GM19438 (cell line): ENCODE results near the gene SMYD3.
"Not testable (repeated sequence)": the region's sequence is repeated elsewhere in the genome, so short reads cannot be mapped to it uniquely, and the experiment has no call there.

ENCODE experiments used
- ATAC-seq: cut with Tn5 transposase; IDR thresholded peaks from one replicate; pipeline ENCODE4 v1.9.1; 2021; ENCODE audit warnings: low read depth; ENCODE audit not compliant: unreplicated experiment

SMYD3 gene

DNA sequence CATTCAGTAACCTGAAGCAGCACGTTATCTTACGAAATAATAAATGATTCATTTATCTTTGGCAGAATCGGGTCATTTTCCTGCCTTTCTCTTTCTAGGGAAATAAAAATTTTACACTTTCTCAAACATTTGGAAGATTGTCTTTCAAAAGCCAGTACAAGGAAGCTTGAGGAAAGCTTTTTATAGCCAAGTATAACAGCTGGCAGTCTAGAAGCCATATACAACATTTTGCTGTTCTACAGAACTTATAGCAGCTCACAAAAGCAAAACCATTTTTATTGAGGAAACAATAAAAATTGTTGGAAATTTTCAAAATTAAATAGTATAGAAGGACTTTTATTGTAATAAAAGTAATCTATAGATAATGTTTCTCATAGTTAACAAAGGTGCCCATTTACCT lies 448.6 kb downstream of the SMYD3 start:
- ATAC-seq = no peak

DNA sequence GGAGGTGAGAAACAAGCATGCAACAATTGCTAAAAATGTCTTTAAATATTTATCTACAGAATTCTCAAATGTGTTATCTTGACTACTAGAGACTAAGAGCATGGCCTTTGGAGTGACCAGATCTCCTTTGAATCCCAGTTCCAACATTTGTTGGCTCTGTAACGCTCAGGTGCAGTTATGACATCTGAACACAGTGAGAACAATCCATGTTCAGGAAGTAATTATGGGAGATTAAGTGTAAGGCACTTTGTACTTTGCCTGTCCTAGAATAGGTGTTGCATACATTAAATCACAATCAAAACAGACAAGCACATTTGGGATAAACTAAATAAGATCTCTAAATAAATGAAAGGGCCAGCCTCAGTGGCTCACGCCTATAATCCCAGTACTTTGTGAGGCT lies 454.5 kb downstream of the SMYD3 start:
- ATAC-seq = no peak

DNA sequence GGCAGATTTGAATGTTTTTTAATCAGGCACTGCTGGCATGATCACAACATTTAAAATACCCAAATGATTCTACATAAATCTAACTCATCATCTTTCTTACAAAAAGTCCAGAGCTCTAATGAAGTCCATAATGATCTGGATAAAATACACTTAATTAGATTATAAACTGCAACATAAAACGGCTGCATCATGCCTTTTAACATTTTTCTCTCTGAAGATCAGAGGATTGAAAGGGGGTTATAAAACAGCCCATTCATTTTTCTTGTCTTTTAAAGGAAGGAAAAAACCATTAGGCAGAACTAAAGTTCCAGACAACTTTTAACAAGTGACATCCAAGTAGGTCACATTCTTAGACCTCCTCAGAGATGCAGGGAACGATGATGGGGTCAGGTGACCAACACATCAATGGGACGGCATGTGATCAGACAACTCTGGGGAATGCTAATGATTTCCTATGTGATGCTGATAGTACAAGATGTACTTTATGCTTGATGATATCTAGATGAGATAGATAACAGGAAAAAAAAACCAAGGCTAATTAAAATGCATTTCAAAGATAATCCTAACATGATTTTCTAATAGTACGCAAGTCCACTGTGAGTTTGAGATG lies 455.1 kb downstream of the SMYD3 start:
- ATAC-seq = no peak

DNA sequence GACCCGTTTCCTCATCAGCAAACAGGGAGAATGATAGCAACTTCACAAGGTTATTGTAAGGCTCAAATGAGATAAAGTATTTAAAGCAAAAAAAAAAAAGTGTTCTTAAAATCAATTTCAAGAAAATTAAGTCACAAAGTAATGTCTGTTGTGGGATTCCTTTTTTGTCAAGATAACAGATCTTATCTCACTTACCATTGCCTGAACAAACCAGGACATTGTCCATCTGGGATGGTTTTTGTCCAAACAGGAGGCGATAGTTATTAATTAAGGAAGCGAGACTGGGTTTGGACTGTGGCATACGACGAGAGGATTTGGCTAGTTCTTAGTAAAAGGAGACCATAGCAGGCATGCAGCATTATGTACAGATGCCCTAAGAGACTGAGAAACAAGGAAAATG lies 458.4 kb downstream of the SMYD3 start:
- ATAC-seq = no peak

DNA sequence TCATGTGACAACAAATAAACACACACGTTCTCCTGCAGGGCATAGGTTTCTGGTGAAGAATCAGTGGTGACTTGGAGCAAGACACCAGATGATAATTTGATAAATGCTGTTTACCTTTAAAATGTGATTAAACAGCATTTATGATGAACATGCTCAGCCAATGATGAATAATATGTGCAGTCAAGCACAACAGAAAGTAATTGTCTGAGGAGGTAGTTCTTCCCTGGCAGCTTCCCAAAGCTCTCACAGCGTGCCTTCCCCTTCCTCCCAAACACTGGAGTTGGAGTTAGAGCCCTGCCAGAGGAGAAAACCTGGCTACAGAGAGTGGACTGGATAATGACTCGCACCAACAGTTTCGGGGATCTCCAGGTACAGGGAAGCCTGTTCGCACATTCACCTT lies 463.5 kb downstream of the SMYD3 start:
- no peak for ATAC-seq

DNA sequence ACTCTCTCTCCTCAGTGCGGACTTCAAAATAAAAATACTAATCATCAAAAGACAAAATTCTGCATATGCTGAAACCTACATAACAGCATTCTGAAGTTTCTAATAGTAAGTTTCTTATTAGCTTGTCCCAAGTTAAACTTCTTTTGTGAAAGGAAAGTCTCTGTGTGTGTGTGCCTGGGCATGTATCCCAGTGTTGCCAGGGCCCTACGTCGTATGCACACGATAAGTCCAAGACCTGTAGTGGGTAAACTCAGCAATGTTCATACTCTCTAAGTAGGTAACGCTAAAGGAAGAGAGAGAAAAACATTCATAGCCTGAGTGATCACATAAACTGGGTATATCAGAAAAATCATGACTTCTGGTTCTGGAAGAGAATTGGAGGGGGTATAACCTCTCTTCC lies 465.7 kb downstream of the SMYD3 start:
- ATAC-seq = no peak

DNA sequence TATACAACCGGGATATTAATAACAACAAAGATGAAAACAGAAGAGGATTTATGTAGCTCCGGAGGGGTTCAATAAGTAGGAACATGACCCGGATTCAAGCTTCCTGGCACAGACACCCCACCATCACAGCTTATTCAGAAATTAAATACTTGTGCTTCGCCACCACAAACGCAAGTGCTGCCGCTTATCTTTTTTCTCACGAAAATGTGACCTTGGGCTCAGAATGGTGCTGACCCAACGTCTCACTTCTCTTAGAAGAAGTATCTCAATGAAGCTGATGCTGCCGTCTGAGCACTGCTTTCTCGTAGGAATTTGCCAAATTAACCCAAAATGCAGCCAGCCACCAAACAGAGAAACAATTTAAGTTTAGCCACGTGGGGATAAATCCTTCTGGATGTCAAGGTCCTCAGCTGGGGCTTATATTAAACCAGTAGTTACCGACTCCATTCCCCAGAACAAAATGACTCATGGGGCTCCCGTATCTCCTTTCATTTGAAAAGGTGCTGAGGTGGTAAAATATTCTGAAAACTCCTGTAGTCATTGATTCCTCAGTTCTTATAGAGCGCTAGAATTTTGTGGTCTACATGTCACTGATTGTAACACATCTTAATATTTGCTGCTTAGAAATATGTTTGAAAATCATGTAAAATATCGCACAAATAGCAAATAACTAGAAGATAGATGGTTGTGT lies 466.7 kb downstream of the SMYD3 start:
- no peak for ATAC-seq

DNA sequence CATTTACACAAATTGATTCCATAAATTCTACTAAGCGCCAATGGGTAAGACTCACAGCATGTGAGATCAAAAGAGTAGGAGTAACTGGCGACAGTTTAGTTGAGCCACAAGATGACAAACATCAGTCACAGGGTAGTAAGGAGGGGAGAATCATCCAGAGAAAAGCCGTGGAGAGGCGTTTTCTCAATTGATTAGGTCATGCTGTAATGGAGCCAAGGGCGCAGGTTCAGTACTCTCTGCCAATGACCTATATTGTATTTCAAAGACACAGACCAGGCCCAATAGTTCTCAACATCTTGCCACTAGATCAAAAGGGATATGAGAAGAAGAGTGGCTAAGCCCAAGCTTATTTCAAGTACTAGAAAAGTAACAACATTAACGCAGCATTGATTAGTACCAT lies 467.5 kb downstream of the SMYD3 start:
- ATAC-seq = no peak

DNA sequence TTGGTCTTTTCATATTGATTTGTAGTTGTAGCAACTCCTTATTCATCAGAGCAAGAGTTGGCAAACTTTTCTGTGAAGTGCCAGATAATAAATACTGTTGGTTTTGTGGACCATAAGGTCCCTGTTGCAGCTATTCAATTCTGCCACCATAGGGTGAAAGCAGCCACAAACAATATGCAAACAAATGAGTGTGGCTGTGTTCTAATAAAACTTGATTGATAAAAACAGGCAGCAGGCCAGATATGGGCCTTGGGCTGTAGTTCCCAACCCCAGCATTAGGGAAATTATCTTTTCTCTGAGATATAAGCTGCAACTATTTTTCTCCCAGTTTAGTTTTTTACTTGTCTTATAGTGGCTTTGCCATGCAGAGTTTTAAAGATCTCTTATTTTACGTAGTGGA lies 469.2 kb downstream of the SMYD3 start:
- no peak for ATAC-seq

DNA sequence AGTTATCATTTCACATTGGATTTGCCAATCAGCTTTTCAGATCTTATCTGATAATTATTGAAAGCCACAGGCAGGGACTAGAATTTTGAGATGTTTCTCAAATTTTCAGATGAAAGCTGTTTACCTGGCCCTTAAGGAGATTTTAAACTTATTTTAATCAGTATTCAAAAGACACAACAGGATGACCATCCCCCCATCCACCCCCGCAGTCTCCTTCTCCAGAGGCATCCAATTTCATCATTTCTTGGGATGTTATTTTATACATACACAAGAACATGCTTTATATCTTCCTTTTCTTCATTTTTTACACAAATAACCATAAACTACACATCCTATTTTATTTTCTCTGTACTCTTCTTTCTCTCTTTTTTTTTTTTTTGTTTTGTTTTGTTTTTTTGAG lies 470.9 kb downstream of the SMYD3 start:
- no peak for ATAC-seq

DNA sequence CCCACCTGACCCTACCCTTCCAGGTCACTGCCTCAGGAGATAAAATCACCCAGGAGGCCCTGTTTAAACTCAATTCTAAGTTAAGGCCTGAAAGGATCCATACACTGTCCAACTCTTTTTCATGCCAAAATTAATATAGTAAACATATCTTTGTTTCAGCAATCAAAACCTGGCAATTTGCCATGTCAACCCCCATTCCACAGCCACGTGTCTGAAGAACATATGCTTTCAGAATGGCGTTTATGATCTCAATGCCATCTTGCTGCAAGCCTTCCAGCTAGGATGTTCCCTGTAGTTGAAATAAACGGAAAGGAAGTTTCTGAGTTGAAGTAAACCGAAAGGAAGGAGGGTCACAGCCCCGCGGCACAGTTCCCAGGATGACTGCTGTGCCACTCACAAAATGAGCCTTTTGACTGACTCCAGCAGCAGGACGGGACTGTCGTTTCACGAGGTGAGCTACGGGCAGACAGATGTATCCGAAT lies 472.0 kb downstream of the SMYD3 start:
- ATAC-seq = no peak

DNA sequence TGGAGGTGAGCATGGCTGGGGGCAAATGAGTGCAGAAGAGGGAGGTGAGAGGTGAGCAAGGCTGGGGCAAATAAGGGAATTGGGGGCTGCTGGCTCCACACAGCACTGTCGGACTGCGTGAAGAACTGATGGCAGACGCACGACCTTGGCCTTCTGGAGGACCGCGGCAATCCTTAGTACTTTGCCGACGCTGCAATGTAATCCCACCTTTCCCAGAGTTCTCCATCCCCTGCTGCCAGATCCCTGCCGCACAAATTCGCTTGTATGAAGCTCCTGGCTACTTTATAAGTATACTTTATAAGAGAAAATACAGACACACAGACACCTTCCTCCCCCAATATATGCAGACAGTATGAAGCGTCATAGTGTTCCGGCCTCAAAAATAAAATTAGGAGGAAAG lies 472.4 kb downstream of the SMYD3 start:
- ATAC-seq = no peak

DNA sequence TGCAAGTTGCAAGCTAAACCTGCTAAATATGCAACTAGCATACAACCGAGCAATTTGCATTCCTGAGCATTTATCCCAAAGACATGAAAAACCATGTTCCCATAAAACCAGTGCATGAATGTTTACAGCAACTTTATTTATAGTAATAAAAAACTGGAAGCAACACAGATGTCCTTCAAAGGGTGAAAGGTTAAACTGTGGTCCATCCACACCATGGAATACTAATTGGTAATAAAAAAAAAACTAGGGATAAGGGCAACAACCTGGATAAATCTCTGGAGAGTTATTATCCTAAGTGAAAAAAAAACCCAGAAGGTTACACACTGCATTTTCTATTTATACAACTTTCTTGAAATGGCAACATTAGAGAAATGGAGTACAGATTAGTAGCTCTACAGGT lies 474.1 kb downstream of the SMYD3 start:
- ATAC-seq = no peak

DNA sequence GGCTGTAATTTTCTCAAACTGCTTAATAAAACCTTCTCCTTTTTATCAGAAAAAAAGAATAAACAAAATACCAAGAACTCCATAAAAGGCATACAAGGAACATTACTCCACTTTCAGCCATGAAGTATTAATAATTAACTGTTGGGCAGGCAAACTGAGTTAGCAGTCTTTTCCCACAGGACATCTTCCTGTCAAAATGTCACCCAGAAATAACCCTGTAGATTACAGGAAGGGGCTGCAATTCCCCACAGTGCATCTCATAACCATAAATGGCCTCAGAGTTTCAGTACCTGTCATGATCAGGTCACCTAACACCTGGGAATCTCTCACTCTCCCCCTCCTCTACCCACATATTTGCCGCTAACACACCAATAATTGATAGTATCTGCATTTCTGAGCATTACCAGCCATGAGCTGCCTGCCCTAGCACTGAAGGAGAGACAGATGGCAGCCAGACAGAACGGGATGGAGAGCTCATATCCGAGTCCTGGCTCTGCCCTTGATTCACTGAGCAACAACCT lies 475.0 kb downstream of the SMYD3 start:
- no peak for ATAC-seq

DNA sequence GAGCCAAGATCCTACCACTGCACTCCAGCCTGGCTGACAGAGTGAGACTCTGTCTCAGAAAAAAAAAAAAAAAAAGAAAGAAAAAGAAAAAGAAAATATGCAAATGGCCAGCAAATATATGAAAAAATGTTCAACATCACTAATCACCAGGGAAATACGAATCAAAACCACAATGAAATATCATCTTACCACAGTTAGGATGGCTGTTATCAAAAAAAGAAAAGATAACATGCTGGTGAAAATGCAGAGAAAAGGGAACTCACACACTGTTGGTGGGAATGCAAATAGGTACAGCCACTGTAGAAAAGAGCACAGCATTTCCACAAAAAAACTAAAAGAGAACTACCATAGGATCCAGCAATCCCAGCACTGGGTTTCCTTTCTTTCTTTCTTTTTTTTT lies 477.5 kb downstream of the SMYD3 start:
- no peak for ATAC-seq

DNA sequence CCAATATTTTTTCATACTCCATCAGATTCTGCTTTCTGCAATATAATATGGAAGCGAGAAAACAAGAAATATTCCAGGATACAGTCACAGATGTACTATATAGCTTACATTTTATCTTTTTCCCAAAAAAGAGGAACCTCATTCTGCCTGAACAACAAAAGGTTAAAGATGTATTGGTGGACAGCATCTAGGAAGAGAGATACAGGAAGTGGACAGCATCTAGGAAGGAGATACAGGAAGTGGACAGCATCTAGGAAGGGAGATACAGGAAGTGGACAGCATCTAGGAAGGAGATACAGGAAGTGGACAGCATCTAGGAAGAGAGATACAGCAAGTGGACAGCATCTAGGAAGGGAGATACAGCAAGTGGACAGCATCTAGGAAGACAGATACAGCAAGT lies 483.0 kb downstream of the SMYD3 start:
- not testable (repeated sequence) for ATAC-seq

DNA sequence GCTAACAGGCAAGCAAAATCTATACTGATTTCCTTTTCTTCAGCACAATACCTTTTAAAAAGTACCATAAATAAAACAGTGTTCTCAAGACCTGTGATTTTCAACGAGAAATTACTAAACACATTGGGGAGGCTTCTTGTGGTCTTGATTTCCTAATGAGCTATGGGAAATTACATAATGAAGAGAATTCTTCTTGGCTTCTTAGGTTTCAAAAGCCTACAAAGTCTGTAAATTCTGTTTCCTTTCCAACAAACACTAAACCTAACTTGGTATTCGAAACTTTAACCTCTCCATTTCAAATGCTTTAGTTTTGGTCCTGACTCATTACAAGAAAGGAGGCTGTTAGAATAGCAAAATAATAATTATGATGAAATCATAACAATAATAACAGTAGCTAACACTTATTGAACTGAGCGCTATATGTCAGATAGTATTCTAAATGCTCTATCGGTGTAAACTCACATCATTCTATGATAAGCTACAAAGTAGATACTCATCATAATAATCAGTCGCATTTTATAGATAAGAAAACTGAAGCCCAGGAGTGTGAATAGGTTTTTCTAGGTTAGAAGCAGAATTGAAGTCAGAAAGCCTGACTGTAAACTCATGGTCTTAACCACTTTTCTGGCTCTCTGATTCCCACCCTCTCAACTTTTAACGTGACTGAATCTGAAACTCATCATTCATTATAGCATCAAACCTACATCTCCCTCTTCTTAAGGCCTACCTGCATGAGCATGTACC lies 486.7 kb downstream of the SMYD3 start:
- no peak for ATAC-seq

DNA sequence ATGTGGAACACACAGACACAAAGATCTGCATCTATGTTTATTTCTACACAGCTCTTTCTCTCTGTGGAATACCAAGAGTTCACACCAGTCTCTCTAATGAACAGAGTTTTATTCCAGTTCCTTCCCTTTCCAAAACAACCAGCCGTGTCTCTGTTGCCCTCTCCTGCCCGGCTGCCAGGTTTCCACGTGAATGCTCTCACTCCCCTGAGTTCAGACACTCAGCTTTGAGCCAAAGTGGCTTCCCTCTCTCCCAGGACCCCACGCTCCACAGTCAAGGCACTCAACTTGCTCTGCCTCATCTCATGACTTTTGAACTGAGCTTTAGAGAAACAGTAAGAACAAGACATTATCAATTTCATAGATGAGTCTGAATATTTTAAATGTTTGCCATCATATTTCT lies 488.9 kb downstream of the SMYD3 start:
- ATAC-seq = no peak

DNA sequence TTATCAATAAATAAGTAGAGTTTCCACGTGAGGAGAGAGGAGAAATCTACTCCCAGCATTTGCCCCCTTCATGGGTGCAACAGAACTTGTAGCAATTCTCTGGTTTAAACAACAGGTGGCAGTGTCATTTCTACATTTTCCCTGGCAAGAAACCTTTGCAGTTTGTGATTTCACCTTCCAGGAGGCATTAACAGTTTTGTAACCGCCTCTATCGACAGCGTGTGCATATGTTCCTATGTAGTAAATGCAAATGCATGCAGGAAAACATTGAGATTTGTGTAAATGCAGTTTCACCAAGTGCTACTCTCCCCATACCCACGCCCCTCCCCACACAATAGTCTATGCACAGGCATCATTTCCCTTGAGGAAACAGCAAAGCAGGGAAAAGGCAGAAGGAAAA lies 494.7 kb downstream of the SMYD3 start:
- ATAC-seq = no peak

DNA sequence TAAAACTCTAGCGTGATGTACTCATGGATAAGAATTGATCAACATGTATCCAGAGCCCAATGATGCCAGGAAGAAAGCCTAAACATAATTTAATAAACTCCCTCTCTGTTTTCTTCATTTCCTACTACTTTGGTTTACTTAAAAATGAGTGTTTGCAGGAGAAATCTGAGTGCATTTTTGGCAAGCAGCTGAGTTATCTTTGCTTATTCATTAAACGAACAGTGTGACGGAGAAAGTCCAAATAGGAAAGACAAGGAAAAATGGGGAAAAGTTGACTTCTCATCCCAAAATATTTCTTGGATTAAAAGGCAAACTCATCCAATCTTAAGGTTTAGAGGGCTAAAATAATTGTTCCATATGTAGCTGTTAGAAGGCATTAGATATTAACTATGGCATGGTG lies 496.7 kb downstream of the SMYD3 start:
- no peak for ATAC-seq

DNA sequence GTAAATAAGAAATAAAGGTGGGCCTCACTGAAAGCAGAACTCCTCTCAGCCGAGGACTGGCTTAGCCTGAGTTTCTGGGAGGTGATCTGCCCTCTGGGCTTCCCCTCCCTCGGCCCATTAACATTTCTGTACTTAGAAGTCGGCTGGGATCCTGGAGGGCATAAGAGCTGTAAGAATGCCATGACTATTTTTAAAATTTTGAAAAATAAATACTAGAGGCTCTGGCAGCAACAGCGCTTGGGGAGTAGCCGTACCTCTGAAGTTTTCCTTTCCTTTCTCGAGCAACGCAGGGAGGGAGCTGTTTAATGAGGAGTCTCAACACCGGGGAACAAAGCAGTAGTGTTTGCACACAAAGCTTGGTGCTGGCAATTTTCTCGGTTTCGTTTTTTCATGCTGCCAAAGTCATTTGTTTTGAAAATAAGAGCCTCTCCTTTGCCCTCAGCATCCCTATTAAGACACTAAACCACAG lies 498.7 kb downstream of the SMYD3 start:
- ATAC-seq = no peak

DNA sequence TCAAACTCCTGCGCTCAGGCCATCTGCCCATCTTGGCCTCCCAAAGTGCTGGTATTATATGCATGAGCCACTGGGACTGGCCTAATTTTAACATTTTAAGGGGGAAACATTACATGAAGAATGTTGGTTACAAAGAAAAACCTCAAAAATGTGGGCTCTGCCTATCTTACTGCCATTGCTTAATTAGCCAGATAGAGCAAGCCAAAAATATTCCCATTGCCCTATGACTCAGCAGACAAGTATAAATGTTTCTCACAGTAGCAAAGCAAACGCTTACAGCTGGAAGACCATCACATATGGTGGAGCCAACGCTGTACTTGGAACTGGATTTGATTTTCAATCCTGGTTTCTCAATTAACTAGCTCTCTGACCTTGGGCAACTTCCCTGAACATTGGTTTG lies 502.0 kb downstream of the SMYD3 start:
- no peak for ATAC-seq
